SKM-1 (cell line): ENCODE measurements around the gene MAPRE3.

Experiments used
- DNase-seq: peaks from one replicate; lab custom pipeline; 2025; ENCODE audit not compliant: unreplicated experiment; lab: John Stamatoyannopoulos, UW

The MAPRE3 gene

DNA sequence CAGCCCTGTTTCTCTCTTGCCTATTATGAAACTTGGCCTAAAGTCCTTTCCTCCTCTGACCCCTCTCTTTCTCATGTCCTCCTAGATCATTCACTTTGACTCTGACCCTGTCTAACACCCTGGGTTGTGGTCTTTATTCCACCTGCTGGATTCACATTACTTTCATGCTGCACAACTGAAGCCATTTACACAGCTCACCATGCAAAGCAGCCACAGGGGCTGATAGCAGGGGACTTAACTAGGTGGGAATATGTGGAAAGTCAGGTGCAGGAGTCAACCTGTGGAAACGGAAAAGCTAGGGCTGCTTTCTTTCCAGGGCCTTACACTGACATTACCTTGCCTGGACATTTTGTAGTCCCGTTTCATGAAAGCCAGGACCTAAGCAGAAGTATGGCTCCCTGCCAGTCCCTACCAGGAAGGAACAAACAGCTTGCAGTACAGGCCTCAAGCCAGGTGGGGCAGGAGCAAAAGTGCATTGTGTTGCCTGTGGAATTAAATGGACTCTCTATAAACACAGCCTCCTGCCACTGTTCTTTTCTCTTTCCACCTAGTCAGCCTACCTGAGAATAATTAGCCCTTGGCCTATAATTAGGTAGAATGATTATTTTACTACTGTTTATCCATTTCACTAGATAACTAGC lies 11.8 kb downstream of the MAPRE3 start:
- peak; percentile 51 for DNase-seq

DNA sequence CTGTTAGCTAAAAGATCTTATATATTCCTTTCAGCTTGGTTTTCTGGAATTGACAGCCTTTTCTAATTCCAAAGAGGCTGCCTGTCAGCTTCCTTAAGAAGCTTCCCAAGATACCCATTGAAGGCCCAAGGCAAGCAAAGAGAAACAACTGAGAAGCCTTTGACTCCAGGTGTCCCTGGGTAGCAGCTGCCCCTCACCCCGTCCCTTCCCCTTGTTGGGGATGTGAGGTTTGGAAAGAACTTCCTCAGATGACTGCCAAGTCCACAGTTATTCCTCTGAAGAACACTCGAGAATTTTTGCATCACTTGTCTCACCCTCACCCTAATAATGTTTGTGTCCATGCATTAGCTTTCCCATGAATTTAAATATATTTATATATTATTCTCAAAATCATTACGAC lies 13.3 kb downstream of the MAPRE3 start:
- DNase-seq: no peak

DNA sequence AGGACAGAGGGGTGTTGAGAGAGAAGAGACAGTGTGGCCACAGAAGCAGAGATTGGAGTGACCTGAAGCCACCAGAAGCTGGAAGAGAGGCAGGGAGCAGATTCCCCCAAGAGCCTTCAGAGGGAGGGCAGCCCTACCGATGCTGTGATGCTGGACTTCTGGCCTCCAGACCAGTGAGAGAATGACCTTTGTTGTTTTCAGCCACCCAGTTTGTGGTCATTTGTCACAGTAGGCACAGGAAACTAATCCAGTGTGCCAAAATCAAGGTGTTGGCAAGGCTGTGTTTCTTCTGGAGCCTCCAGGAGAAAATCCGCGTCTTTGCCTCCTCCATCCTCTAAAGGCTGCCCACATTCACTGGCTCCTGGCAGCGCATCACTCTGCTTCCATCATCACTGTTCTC lies 15.4 kb downstream of the MAPRE3 start:
- no peak for DNase-seq

DNA sequence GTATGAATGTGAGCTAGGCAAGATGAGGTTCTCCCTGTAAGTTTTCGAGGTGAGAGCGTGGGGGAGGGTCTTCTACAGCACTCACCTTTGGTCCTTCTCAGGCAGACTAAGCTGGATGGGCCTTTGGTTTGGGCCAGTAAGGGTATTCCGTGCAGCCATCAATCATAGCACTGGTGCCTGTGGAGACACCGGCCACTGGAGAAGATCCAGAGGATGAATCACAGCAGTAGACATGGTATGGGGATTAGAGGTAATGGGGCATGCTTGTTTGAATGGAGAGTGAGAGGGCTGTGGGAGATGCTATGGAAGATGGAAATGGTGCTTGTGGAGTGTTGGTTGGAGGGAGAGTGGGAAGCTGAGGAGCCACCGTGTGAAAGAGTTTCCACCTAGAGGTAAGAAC lies 16.1 kb downstream of the MAPRE3 start:
- no peak for DNase-seq

DNA sequence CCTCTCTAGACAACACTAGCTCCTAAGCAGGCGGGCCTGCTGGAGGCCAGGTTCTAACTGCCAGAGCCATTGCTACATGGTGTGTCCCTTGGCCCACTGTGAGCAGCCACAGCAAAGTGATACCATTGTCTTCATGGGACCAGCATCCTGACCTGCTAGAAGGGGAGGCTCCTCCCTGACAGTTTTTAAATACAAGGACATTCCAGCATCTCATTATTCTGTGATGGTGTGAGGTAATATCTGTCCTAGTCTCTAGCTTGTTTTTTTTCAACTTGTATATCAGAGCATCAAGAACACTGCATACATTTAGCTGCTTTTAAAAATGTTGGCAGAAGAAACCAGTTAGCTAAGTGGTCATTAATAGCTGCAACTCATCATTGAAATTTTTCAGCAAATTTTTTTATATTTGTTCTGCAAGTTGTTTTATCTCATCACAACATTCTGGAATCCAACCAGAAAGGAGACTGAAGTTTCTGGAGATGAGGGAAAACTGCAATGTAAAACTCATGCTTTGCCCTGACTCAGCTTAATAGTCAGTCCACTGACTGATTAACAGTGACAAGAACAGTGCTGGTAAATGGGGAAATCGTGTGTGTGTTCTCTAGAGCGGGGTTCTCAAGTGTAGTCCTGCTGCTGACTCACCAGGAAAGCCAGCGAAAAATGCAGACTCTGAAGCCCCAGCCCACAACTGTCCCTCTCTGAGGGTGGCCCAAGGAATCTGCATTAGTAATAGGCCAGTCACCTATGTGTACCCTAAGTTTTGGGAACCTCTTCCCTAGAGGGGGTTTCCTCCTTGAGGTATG lies 17.8 kb downstream of the MAPRE3 start:
- no peak for DNase-seq

DNA sequence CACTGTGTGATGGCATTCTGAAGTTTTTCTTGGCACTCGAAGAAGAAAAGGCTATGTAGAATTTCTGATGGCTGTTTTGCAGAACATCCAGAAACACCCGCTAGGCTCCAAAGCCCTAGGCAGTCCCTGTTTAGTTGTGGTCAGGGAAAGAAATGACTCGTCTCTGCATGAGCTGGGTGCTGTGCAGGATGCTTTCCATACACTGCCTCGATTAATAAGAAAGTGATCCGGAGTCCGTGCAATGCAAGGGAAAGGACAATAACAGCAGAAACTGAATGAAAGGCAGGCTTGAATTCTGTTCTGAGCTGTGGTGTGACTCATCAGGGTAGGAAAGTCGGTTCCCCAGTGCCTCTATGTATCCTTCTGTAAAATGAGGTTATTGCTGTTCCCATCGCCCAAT lies 18.7 kb downstream of the MAPRE3 start:
- no peak for DNase-seq

DNA sequence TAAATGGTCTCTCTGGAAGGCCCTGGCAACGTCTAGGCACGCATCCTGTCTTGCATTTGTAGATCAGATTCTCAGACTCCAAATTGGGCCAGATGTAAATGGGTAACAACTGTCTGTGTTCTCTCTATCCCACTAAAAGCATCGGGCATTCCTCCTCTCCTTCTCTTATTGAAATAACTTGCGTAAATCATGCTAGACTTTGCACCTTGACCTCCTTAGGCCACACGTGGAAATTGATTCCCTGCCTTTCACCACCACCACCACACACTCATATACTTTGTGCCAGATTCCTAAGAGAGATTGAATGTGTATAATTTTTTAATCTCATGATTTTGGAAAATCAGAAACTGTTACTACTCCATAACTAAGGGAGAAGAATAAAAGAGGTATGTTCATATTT lies 21.3 kb downstream of the MAPRE3 start:
- no peak for DNase-seq

DNA sequence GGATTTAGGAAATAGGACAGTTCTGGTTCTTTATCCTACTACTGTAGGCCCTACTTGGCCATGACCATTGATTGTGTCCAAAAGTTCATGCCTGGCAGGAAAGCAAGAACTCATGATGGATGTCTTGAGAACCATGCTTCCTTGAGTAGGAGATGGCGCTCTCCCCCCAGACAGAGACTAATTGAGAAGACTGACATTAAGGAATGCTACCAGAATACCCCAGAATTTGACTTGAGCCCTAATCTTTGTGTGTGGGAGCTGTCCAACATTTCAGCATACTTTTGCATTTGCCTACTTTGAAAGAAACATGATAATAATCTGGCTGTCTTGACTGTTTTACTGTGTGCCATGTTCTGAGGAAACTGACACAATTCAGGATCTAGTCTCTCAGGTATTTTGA lies 23.3 kb downstream of the MAPRE3 start:
- DNase-seq: no peak

DNA sequence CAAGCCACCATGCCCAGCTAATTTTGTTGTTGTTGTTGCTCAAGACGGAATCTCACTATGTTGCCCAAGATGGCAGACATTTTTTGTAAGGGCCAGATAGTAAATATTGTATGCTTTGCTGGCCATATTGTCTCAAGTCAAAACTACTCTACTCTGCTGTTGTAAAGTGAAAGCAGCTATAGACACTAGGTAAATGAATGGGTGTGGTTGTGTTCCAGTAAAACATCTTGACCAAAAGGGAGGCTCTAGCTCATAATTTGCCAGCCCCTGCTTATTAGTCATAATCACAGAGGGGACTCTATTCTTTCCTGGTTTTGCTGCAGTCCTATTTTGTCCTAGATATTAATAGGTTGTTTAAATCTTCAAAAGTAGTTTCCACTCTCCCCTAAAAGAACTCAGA lies 24.5 kb downstream of the MAPRE3 start:
- DNase-seq: no peak

DNA sequence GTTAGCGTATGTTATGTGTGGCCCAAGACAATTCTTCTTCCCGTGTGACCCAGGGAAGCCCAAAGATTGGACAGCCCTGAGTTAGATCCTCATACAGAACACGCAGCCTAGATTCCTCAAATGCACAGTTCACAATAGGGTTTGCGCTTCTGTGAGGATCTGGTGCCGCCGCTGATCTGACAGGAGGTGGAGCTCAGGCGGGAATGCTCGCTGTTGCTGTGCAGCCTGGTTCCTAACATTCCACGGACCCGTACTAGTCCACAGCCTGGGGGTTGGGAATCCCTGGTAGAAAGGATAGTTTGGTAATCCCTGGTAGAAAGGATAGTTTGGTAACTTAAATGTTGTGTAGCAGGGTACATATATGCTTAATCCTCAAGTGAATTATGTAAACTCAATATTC lies 27.0 kb downstream of the MAPRE3 start:
- DNase-seq: no peak

DNA sequence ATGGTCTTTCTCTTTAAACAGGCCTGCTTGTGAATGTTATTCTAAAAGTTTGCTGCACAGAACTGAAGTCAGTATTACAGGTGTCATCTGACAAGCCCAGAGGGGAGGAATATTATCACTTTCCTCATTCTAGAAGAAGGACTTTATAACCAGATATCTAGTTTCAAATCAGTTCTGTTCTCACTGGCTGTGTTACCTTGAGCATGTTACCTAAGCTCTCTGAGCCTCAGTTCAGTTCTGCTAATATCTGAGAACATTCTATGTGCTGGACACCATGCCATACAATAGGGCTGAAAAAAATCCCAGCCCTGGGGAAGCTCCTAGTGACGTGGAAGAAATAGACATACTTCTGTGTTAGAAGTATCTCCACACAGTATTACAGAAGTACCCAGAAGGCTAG lies 27.9 kb downstream of the MAPRE3 start:
- DNase-seq: no peak

DNA sequence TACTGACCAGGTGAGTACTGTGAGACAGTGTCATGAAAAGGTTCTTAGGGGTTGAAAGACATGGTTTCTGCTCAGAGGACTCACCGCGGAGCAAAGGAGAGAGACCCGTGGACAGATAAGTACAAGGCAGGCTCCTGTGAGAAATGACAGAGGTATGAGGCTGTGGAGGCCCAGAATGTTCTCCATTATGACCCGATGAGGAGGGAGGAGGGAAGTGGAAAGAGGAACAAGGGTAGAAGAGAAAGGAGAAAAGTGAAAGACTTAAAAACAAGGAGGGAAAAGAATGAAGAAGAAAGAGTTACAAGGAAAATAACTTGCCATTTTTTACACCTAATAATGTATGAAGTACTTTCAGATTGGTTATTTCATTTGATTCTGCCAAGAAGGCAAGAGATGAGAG lies 29.8 kb downstream of the MAPRE3 start:
- no peak for DNase-seq

DNA sequence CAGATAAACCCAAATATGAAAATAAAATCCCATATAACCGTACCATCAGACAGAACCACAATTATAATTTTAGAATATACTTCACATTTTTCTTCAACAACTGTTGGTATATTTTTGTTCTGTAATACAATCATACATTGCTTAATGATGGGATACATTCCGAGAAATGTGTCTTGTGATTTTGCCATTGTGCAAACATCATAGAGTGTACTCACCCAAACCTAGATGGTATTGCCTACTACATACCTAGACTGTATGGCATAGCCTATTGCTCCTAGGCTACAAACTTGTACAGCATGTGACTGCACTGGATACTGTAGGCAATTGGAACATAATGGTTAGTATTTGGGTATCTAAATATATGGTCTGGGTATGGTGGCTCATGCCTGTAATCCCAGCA lies 30.6 kb downstream of the MAPRE3 start:
- no peak for DNase-seq

DNA sequence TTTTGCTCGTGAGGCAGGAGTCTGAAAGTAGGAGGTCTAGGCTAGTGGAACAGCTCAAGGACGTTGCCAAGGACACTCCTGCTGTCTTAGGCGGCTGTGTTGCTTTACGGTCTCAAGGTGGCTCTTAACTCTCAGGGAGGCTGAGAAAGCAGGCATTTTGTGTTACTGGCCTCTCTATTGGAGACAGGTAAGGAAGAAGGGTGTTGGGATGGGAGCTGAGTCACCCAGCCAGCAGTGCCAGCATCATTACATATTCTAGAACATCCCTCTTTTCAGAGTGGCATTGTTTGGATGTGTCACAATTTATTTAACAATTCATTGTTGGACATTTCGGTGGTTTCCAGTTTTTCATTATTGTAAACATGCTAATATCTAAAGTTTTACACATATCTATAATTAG lies 31.5 kb downstream of the MAPRE3 start:
- no peak for DNase-seq

DNA sequence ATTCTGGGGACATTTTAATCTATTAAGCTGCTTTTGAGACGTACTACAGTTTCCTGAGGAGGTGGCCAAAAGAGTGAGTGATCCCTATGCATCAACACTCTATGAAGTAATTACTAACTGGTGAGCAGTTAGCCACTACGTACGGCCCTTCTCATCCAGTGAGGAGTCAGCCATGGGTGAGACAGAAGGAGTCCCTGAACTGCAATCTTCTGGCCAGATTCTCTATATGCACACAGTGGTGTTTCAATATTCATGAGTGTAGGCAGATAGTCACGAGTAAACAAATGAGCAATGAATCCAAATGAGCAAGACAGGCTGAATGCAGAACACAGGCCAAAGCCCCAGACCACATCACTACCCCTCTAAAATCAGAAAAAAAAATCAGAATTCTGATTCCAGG lies 32.6 kb downstream of the MAPRE3 start:
- no peak for DNase-seq

DNA sequence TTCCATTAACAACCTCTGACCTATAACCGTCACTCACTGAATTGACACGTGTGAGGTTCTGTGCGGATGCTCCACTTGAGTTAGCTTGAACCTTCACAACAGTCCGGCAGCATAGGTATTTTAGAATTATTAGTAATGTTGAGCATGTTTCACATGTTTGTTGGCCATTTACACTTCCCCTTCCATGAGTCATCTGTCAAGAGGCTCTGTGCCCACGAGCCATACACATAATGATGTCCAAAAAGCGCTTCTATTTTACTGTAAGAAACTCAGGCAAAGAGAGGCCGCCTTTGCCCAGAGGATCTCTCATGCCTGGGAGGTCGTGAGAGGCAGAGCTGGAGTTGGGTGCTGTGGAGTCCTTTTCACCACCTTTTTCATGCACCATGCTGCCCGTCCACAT lies 33.4 kb downstream of the MAPRE3 start:
- no peak for DNase-seq

DNA sequence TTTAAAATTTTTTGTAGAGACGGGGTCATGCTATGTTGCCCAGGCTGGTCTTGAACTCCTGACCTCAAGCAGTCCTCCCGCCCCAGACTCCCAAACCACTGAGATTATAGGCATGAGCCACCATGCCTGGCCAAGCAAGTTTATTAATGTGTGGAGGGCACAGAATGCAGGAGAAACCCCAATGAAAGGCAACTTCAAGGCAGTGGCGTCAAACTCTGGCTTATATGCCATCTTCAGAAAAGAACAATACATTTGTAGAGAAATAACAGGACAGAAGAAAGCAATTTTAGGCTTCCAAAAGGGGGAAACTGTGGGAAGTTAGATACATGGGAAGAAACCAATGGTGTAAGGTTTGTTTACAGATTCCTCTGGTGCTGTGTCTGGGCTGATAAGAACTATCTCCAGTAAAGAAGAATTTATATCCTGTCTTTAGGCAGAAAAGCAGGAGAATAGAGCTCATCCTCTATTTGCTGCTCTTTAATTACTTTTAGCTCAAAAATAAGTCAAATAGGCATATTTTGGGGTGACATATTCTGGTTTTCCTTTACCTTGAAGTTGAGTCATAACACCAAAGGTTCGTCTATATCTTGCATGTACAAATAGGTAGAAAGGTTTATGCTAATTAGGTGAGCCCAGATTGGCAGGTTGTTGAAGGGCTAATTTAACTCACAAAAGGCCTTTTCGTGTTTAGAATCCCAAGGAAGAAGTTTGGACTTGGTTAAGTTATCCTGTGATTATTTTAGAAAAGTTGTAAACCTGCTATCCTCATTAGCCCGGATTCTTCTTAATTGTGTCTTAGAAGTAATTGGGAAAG lies 36.4 kb downstream of the MAPRE3 start:
- DNase-seq: no peak

DNA sequence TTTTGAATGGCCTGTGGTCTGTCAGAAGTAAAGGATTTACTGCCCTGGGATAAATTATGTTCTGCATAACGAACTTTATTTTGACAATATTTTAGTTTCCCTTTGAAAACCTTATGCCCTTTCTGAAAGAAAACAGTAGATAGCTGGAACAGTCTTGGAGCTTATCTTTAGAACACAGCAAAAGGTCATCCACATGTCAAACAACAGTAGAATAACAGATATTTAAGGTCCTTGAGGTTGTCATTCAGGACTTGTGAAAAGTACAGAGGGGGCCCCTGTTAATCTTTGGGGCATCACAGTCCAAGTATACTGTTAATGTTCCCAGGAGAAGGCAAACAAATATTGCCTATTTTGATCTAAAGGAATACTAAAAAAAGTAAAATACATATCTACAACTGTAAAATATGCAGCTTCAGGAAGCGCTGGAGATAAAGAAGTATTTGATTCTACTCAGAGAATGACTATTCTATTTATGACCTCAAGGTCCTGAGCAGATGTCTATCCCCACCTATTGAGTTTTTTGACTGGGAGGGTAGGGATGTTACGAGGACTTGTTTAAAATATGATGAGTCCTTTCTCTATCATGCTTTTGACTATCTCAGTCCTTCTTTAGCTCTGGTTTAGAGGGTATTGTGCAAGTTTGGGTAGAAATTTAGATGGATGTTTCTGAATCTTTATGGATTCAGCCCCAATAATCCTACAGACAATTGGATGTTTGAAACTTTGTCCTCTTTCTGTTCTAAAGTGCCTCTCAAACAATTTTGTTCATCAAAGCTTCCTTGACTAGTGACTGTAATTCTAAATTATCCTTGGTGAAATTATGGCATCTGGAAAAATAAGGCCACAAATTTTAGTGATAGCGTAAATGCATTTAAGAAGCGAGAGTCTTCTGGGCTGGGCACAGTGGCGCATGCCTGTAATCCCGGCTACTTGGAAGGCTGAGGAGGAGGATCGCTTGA lies 37.3 kb downstream of the MAPRE3 start:
- no peak for DNase-seq

DNA sequence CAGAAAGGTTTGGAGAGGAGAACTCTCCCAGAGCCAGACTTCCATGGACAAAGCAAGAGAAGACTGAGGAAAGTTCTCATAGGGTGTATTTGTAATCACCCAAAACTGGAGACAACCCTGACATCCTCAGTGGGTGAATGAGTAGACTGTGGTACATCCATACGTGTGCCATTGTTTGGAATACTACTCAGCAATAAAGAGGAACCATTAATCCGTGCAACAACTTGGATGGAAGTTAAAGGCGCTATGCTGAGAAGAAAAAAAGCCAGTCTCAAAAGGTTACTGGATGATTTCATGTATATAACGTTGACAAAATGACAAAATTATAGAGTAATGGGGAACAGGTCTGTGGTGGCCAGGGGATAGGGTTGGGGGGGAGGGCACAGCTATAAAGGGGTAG lies 38.2 kb downstream of the MAPRE3 start:
- no peak for DNase-seq

DNA sequence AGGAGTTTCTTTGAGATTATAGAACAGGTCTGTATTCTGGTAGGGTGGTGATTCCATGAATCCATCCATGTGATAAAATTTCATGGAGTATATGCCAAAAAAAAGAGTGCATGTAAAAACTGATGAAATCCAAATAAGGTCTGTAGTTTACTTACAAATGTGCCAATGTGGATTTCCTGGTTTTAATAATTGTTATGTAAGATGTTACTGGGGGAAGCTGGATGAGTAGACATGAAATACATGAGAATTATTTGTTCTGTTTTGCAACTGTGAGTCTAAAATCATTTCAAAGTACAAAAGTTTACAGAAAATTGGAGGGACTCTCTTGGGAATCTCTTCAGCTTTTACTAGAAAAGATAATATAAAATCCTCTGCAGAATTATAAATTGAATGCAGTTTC lies 38.6 kb downstream of the MAPRE3 start:
- DNase-seq: no peak

DNA sequence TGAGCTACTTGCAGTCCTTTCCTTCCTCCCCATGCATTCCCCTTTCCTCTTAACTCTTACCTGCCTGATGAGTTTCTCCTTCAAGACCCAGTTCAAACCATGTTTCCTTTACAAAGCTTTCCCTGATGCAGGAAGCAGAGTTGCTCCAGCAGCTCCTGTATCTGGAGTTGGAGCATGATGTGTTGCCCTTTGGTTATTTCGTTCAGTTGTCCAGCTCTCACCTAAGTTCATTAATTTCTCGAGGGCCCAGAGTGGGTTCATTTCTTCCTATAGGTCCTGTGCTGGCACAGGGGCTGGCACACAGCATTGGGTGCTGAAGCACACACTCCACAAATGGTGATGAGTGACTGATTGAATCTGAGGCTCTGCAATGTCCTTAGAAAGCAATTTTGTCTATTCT lies 39.3 kb downstream of the MAPRE3 start:
- DNase-seq: no peak
